ENCODE measurements around the gene AP2A2.

- TF ChIP-seq EZH2 (IDR thresholded peaks at IDR 0.05; ENCODE audit: borderline replicate concordance, insufficient read depth, low read depth, low read length, poor library complexity, severe bottlenecking) (no peak), CTCF (IDR thresholded peaks at IDR 0.05) (no peak)
These were observed 93.7 kb downstream of the AP2A2 start for GRCh38 chr11:1019321-1019910.

Data from B cell (primary cell).